CD4-positive, alpha-beta T cell treated with Interleukin-4 for 4 hours (primary cell): ENCODE measurements around the gene PLCG2.
"Not testable (repeated sequence)": the region's sequence is repeated elsewhere in the genome, so short reads cannot be mapped to it uniquely, and the experiment has no call there.

Experiments
- DNase-seq: peaks from one replicate; pipeline ENCODE4 v3.0.0-alpha.2; 2020

Gene PLCG2

GRCh38 chr16:81778861-81779535, at the start of gene PLCG2:
PLCG2 (plus strand) TSS chr16:81779291; CDS start chr16:81785990, 6,699 bp downstream.
- DNase-seq, result peak; percentile 54

GRCh38 chr16:81729451-81729850, 49.6 kb upstream of the PLCG2 start:
- DNase-seq, result no peak

GRCh38 chr16:81730090-81731051, 48.7 kb upstream of the PLCG2 start:
- DNase-seq, result peak; percentile 50

- no peak for DNase-seq
These were observed 47.4 kb upstream of the PLCG2 start for GRCh38 chr16:81731649-81732048.

GRCh38 chr16:81732699-81733098, 46.4 kb upstream of the PLCG2 start:
- no peak for DNase-seq

- DNase-seq, result no peak
These were observed 45.8 kb upstream of the PLCG2 start for GRCh38 chr16:81733295-81733694.

GRCh38 chr16:81734632-81735434, 44.3 kb upstream of the PLCG2 start:
- no peak for DNase-seq

GRCh38 chr16:81737885-81738536, 41.1 kb upstream of the PLCG2 start:
- DNase-seq, result peak; percentile 80

- DNase-seq, result no peak
These were observed 40.2 kb upstream of the PLCG2 start for GRCh38 chr16:81738783-81739496.

- DNase-seq, result no peak
These were observed 39.6 kb upstream of the PLCG2 start for GRCh38 chr16:81739503-81739902.

- DNase-seq, result no peak
These were observed 38.9 kb upstream of the PLCG2 start for GRCh38 chr16:81740169-81740568.

GRCh38 chr16:81741430-81741770, 37.7 kb upstream of the PLCG2 start:
- DNase-seq, result not testable (repeated sequence)

GRCh38 chr16:81744385-81744784, 34.7 kb upstream of the PLCG2 start:
- DNase-seq, result no peak

GRCh38 chr16:81744911-81745310, 34.2 kb upstream of the PLCG2 start:
- DNase-seq, result no peak

- peak; percentile 74 for DNase-seq
These were observed 33.2 kb upstream of the PLCG2 start for GRCh38 chr16:81745704-81746558.

- DNase-seq, result no peak
These were observed 32.5 kb upstream of the PLCG2 start for GRCh38 chr16:81746566-81746965.

GRCh38 chr16:81748476-81749198, 30.5 kb upstream of the PLCG2 start:
- no peak for DNase-seq

GRCh38 chr16:81752225-81752875, 26.7 kb upstream of the PLCG2 start:
- DNase-seq, result peak; percentile 26

GRCh38 chr16:81752876-81753227, 26.2 kb upstream of the PLCG2 start:
- no peak for DNase-seq

- DNase-seq, result no peak
These were observed 24.2 kb upstream of the PLCG2 start for GRCh38 chr16:81754858-81755257.
